Pancreas (tissue), 10 donors: ENCODE measurements around the gene MICAL3. TPM values are rescaled to one million over a fixed set of nuclear protein-coding genes. Genes with fewer than 3 reads are reported as not detected.

ENCODE experiments used
- ATAC-seq, 4 donors: fragments of 200-7000 bp; cut with Tn5 transposase; one replicate each; pipeline versions ENCODE4 v1.8.0 to v1.9.1; 2020; ENCODE audit warnings: mild to moderate bottlenecking in 4 of 4, moderate library complexity in 4 of 4
- DNase-seq, 6 donors: peaks; one replicate each; pipeline ENCODE4 v3.0.0-alpha.2; 2020
- FAIRE-seq: peaks from 2 replicates; lab custom pipeline; 2012; peaks lifted over from hg19 to GRCh38; lab: Jason Lieb, UNC
- H3K27ac ChIP-seq, 4 donors: fragments of 200-600 bp; sonication (generic); 1 replicate in 3 of 4; 2 replicates in 1 of 4; pipeline versions ENCODE4 v1.5.0 to v1.8.0; 2020
- H3K27me3 ChIP-seq, 4 donors: fragments of 200-600 bp; one replicate each; pipeline ENCODE4 v1.8.0; 2021
- H3K36me3 ChIP-seq, 3 donors: fragments of 200-600 bp; sonication (generic) in 1 of 3; one replicate each; pipeline versions ENCODE4 v1.5.0 to v1.8.0; 2020 to 2021
- H3K4me1 ChIP-seq, 3 donors: fragments of 200-600 bp; one replicate each; pipeline ENCODE4 v1.8.0; 2021
- H3K4me3 ChIP-seq, 4 donors: fragments of 200-600 bp; sonication (generic) in 2 of 4; one replicate each; pipeline versions ENCODE4 v1.5.0 to v1.8.0; 2020 to 2021
- H3K9me3 ChIP-seq, 4 donors: fragments of 200-600 bp; one replicate each; pipeline ENCODE4 v1.8.0; 2021
- CTCF ChIP-seq, 4 donors: fragments of 200-600 bp; sonication (generic) in 3 of 4; IDR thresholded peaks; one replicate each; pipeline versions ENCODE4 v1.5.0 to v1.8.0; 2021; ENCODE audit warnings: antibody characterized with exemption in 4 of 4
- WGBS, 2 donors: extraction: QIAGEN DNeasy Blood & Tissue Kit; methylation state at CpG; one replicate each; pipeline ENCODE4 v1.1.7; 2013; 5-methylcytosine and 5-hydroxymethylcytosine counted together
- intact Hi-C, 3 donors: fragments of 100-400 bp; cut with DNase I; formaldehyde crosslinking; loops; one replicate each; pipeline versions ENCODE4 v1.11.1 to v1.14.2; 2022
- polyA plus RNA-seq, 2 donors: library from polyadenylated mRNA; stranded (reverse); fragments of 200-250 nt; gene quantifications; one replicate each; pipeline ENCODE4 v1.2.3, GENCODE V29; 2013
- total RNA-seq, 6 donors: library from RNA; stranded (reverse); fragmentation: NEBNext Ultra II Directional in 4 of 6; extraction: Animal tissue kit (Norgen Biotek cat#: 25700) in 4 of 6; gene quantifications; one replicate each; pipeline versions ENCODE4 v1.2.1 to v1.2.4, GENCODE V29; 2021 to 2023
- donor health status: healthy with polysubstance abuse.
- donor health status: DM: no; HTN: no; CAD: no; lungs with moderate emphysema.
- donor health status: DM: no; HTN: no; CAD: no.
- donor health status: control.
- donor health status: control.
- donor health status: Bipolar disorder and iron deficiency.
- donor health status: DM: yes; HTN: yes; CAD: no.
- donor health status: DM: no; HTN: no; CAD: no.
- donor health status: DM: no; HTN: no; CAD: no.
- donor health status: DM: yes; HTN: yes; CAD: no.

MICAL3 gene
- total and polyA plus RNA-seq, 8 donors: 5.9 to 56.8 (median 25.5) TPM

GRCh38 chr22:17785185-17786184, 238.9 kb downstream of the MICAL3 start:
- H3K4me1 ChIP-seq: no peaks in the 10 kb centered on the region
- no peak for FAIRE-seq
- intact Hi-C loops: no loop called here
- no peaks in the 10 kb centered on the region for H3K9me3 ChIP-seq
- peak; percentile 68 to 85 (median 75) for ATAC-seq
- H3K27ac ChIP-seq: no peak overlapping the region
- 47 to 54% methylated on average over 37 of the region's 37 CpGs for WGBS, 2 donors
- peaks cover 0 to 7% (median 0%) of the 10 kb centered on the region in 3 donors for H3K36me3 ChIP-seq
- no peaks in the 10 kb centered on the region for H3K27me3 ChIP-seq
- peak; percentile 52 to 89 (median 72) for DNase-seq
- TF ChIP-seq CTCF (IDR thresholded peaks at IDR 0.05): peak; percentile 55 to 66 (median 56)
- no peak overlapping the region for H3K4me3 ChIP-seq

GRCh38 chr22:17784776-17785175, 239.6 kb downstream of the MICAL3 start:
- FAIRE-seq (no peak), DNase-seq (no peak), ATAC-seq (no peak)
- 54 to 59% methylated on average over 11 of the region's 11 CpGs for WGBS, 2 donors
- Histone ChIP-seq H3K9me3 (no peaks in the 10 kb centered on the region), H3K27me3 (no peaks in the 10 kb centered on the region), H3K36me3 (no peaks in the 10 kb centered on the region), H3K4me1 (no peaks in the 10 kb centered on the region), H3K27ac (no peak overlapping the region), H3K4me3 (no peak overlapping the region)
- TF ChIP-seq CTCF (IDR thresholded peaks at IDR 0.05): no peak
- intact Hi-C loops: no loop called here

GRCh38 chr22:17783773-17784480, 240.4 kb downstream of the MICAL3 start:
- intact Hi-C loops: no loop called here
- Histone ChIP-seq H3K27me3 (no peaks in the 10 kb centered on the region), H3K4me1 (no peaks in the 10 kb centered on the region), H3K4me3 (no peak overlapping the region), H3K9me3 (no peaks in the 10 kb centered on the region), H3K36me3 (no peaks in the 10 kb centered on the region), H3K27ac (no peak overlapping the region)
- no peak for FAIRE-seq
- no peak for TF ChIP-seq CTCF (IDR thresholded peaks at IDR 0.05)
- no peak for DNase-seq
- WGBS, 2 donors: 48 to 67% methylated on average over 18 of the region's 18 CpGs
- ATAC-seq: no peak

- intact Hi-C loops: no loop called here
- no peaks in the 10 kb centered on the region for H3K4me1 ChIP-seq
- no peaks in the 10 kb centered on the region for H3K27me3 ChIP-seq
- H3K4me3 ChIP-seq: no peak overlapping the region
- H3K9me3 ChIP-seq: no peaks in the 10 kb centered on the region
- DNase-seq (no peak), ATAC-seq (no peak), FAIRE-seq (no peak)
- H3K27ac ChIP-seq: no peak overlapping the region
- no peak for TF ChIP-seq CTCF (IDR thresholded peaks at IDR 0.05)
- no peaks in the 10 kb centered on the region for H3K36me3 ChIP-seq
- WGBS, 2 donors: 39 to 53% methylated on average over 9 of the region's 9 CpGs
Observed at GRCh38 chr22:17783312-17783711, 241.0 kb downstream of the MICAL3 start.
